ENCODE data around the gene HOXC9.

HOXC9 gene

GRCh38 chr12:54033106-54033979 lies 33.4 kb downstream of the HOXC9 start:
- peaks cover 93% of the 10 kb centered on the region for H3K27me3 ChIP-seq (ENCODE audit: insufficient read depth, poor library complexity, severe bottlenecking)
- no peak for TF ChIP-seq REST (IDR thresholded peaks at IDR 0.05; ENCODE audit: insufficient replicate concordance, low read depth)
- no peak for TF ChIP-seq CTCF (IDR thresholded peaks at IDR 0.05; ENCODE audit: insufficient read depth, low read length)
- no peak for TF ChIP-seq SPI1 (IDR thresholded peaks at IDR 0.05; ENCODE audit: borderline replicate concordance, low read depth)
- TF ChIP-seq GABPA (IDR thresholded peaks at IDR 0.05; ENCODE audit: low read depth) = no peak
- no peak for TF ChIP-seq POLR2AphosphoS5 (IDR thresholded peaks at IDR 0.05; ENCODE audit: low read depth)
- H3K27ac ChIP-seq (replicated peaks) = no peak overlapping the region
- no peak for DNase-seq (ENCODE audit: low read depth in 1 of 2, low spot score in 1 of 2)
- H3K4me3 ChIP-seq (replicated peaks; ENCODE audit: insufficient read depth, low read length) = no peak overlapping the region

- no peak overlapping the region for H3K27ac ChIP-seq (replicated peaks)
- H3K4me3 ChIP-seq (replicated peaks; ENCODE audit: insufficient read depth, low read length) = no peak overlapping the region
- no peak for DNase-seq (ENCODE audit: low read depth in 1 of 2, low spot score in 1 of 2)
- H3K27me3 ChIP-seq (ENCODE audit: insufficient read depth, poor library complexity, severe bottlenecking) = peaks cover 94% of the 10 kb centered on the region
- TF ChIP-seq POLR2AphosphoS5 (IDR thresholded peaks at IDR 0.05; ENCODE audit: low read depth) (no peak), CTCF (IDR thresholded peaks at IDR 0.05; ENCODE audit: insufficient read depth, low read length) (no peak), REST (IDR thresholded peaks at IDR 0.05; ENCODE audit: insufficient replicate concordance, low read depth) (no peak), SPI1 (IDR thresholded peaks at IDR 0.05; ENCODE audit: borderline replicate concordance, low read depth) (no peak), GABPA (IDR thresholded peaks at IDR 0.05; ENCODE audit: low read depth) (no peak)
Measured at GRCh38 chr12:54033980-54034784, 34.2 kb downstream of the HOXC9 start.

GRCh38 chr12:54034785-54035310 lies 34.9 kb downstream of the HOXC9 start:
- TF ChIP-seq SPI1 (IDR thresholded peaks at IDR 0.05; ENCODE audit: borderline replicate concordance, low read depth) = no peak
- TF ChIP-seq REST (IDR thresholded peaks at IDR 0.05; ENCODE audit: insufficient replicate concordance, low read depth) = no peak
- no peak for TF ChIP-seq POLR2AphosphoS5 (IDR thresholded peaks at IDR 0.05; ENCODE audit: low read depth)
- TF ChIP-seq GABPA (IDR thresholded peaks at IDR 0.05; ENCODE audit: low read depth) = no peak
- TF ChIP-seq CTCF (IDR thresholded peaks at IDR 0.05; ENCODE audit: insufficient read depth, low read length) = no peak
- Histone ChIP-seq H3K4me3 (replicated peaks; ENCODE audit: insufficient read depth, low read length) (no peak overlapping the region), H3K27ac (replicated peaks) (no peak overlapping the region), H3K27me3 (ENCODE audit: insufficient read depth, poor library complexity, severe bottlenecking) (peaks cover 95% of the 10 kb centered on the region)
- no peak for DNase-seq (ENCODE audit: low read depth in 1 of 2, low spot score in 1 of 2)
